ENCODE results near the gene AGAP9.
"Not testable (repeated sequence)": the region's sequence is repeated elsewhere in the genome, so short reads cannot be mapped to it uniquely, and the experiment has no call there.

The AGAP9 gene

DNA sequence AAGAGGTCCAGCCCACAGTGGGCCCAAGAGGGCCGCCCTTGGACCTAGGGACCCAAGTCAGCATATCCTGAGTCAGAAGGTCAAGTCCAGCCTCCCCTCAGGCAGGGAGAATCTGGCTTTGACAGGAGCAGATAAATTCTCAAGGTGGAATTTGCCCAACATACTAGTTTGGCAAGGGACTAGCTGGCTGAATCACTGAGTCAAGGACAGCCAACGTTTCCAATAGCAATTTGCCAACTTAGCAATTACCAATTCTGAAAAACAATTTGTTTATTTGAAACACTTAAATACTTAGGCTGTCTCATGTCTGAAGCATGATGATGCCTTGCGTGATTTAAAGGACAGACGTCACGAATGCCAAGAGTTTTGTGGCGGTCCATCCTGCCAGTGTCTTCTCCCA lies 29.2 kb downstream of the AGAP9 start:
- not testable (repeated sequence) for DNase-seq (ENCODE audit: extremely low read depth, low read depth); H3K4me3 ChIP-seq (replicated peaks; ENCODE audit: low read depth, low read length)

DNA sequence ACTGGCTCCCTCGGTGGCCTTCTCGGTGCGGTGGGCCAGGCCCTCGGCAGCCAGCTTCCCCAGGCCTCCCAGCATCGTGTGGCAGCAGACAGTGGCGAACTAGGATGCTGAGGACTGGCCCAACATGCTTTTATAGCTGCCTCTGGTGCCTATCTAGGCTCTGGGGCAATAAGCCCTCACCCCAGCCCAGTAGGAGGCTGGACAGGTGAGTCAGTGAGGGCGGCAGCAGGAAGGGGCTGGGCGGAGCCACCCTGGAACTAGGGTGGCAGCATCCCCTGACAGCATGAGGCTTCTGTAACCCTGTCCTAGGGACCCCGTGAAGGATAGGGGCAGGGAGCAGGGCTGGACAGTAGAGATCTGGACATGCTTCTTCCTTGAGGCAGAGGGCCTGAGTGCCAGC lies 31.8 kb downstream of the AGAP9 start, which contains the start of gene FAM25G:
Gene FAM25G (minus strand): TSS at position 101 of the 400 bp plus-strand sequence. CDS start 26 bp downstream, at position 75.
- H3K4me3 ChIP-seq (replicated peaks; ENCODE audit: low read depth, low read length); DNase-seq (ENCODE audit: extremely low read depth, low read depth): not testable (repeated sequence)

DNA sequence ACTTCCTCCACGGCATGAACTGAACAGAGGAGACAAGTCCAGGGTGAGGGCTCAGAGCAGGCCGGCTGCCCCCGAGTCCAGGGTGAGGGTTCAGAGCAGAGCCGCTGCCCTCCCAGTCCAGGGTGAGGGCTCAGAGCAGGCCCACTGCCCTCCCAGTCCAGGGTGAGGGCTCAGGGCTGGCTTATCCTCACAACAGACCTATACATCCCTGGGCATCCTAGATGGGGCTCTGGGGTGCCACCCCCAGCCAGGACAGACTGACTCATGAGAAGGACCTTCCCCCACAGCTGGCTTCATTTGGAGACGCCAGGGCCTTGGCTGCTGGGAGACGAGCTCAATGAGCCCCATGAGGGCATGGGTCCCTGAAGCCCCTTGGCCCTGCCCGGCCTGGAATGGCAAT lies 33.8 kb downstream of the AGAP9 start:
- H3K4me3 ChIP-seq (replicated peaks; ENCODE audit: low read depth, low read length); DNase-seq (ENCODE audit: extremely low read depth, low read depth): not testable (repeated sequence)

DNA sequence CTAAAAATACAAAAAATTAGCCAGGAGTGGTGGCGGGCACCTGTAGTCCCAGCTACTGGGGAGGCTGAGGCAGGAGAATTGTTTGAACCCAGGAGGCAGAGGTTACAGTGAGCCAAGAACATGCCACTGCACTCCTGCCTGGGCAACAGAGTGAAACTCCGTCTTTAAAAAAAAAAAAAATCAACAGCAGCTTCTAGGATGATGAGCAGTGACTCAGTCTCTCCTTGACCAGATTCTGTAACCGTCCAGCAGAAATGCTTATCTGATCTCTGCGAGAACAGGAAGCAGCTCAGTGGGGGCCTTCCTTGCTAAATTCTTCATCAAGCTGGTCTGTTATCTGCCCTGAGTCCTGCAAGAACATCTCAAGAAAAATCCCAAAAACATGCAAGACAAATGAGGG lies 37.5 kb downstream of the AGAP9 start:
- not testable (repeated sequence) for H3K4me3 ChIP-seq (replicated peaks; ENCODE audit: low read depth, low read length)
- peak; percentile 0 for DNase-seq (ENCODE audit: extremely low read depth, low read depth)

DNA sequence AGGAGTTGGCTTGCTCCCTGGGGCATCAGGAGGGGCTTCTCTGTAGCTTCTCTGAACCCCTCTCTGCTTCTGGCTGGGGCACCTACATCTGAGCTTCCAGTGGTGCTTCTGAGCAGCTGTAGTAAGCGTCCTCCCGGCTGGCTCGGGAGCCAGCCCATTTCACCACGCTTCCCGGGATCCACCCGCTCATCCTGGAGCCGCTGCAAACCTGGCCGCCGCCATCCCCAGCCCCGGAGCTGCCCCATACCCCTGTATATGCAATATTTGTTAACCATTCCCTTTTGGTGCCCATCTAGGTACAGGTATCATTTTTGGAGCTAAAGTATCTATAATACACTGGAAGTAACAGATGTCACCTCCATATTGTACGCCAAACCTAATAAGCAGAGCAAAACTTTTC lies 38.7 kb downstream of the AGAP9 start:
- not testable (repeated sequence) for DNase-seq (ENCODE audit: extremely low read depth, low read depth)

DNA sequence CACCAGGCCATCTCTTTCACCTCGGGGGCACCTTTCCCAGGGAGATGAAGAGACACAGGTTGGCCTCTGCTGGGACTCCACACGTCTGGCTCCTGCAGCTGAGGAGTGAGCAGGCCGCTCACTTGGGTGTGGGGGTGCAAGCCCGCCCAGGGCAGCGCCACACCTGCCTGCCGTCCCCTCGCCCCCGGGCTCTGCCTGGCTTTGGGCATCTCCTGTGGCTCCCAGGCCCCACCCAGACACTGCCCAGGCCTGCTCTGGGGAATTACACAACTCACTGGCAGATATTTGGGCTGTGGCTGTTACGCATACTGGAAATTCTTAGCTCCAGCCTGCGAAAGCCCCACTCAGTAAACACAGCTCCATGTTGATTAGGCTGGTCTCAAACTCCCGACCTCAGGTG lies 39.5 kb downstream of the AGAP9 start, which contains the start of gene ANXA8:
Gene ANXA8 (minus strand): TSS at position 193 of the 400 bp plus-strand sequence. CDS start 182 bp downstream, at position 11.
- H3K4me3 ChIP-seq (replicated peaks; ENCODE audit: low read depth, low read length); DNase-seq (ENCODE audit: extremely low read depth, low read depth): not testable (repeated sequence)

More for the DNA sequence above, 38.7 kb downstream of the AGAP9 start:
- not testable (repeated sequence) for H3K4me3 ChIP-seq (replicated peaks; ENCODE audit: low read depth, low read length)

DNA sequence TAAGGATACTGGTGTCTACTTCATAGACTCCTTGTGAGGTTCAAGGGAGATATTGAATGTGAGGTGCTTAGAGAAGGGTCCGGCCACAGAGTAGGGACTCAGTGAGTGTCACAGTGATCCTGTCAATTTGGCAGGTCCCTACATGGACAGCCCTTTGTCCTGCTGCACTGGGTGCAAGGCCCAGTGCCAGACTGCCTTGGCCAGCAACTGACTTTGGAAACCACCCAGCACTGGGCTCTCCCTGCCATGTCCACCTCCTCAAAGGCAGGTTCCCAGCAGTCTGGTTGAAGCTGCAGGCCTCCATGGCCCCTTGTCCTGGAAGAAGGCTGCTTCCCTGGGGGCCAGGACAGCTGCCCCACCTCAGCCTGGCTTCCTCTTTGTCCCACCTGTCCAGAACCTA lies 41.1 kb downstream of the AGAP9 start:
- DNase-seq (ENCODE audit: extremely low read depth, low read depth); H3K4me3 ChIP-seq (replicated peaks; ENCODE audit: low read depth, low read length): not testable (repeated sequence)

DNA sequence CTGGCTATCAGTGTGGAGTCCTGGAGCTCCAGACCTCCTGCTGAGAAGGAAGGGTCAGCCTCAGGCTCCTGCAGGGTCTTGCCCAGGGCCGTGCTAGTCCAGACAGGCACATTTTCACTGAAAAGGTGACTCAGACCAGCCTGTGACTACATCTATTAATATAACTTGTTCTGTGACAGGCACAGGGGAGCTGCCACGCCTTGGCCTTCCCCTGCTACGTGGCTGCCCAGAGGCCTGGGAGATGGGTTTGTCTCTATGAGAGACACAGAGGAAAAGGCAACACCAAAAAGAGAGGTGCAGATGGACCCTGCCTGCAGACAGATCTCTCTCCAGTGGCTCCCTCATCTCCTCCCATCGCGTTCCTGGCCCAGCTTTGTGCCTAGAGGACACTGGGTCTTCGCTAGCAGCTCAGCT lies 41.7 kb downstream of the AGAP9 start:
- DNase-seq (ENCODE audit: extremely low read depth, low read depth); H3K4me3 ChIP-seq (replicated peaks; ENCODE audit: low read depth, low read length): not testable (repeated sequence)

DNA sequence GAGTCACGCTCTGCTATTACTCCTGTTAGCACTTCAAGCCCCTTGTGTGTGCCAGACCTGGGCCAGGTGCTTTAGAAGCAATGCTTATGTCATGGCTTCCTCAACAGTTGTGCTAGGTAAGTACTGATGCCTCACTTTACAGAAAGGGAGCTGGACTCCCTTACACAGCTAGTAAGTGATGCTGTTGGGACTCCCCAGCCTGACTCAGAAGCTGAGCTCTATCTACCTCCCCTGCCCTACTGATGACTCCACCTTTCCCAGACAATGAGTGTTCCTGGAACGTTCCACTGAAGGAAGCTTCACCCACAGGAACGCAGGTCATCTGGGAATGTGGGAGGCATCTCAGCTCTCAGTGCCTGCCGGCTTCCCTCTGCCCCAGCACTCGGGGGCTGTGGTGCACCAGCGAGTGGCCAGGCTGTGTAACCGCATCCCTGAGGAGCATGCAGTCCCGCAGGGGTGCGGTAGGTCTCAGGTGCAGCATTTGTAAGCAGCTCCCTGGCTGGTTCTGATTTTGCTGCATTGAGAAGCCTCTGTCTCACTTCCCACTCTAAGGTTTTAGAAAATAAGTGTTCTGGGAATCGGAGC lies 42.2 kb downstream of the AGAP9 start:
- not testable (repeated sequence) for DNase-seq (ENCODE audit: extremely low read depth, low read depth); H3K4me3 ChIP-seq (replicated peaks; ENCODE audit: low read depth, low read length)

DNA sequence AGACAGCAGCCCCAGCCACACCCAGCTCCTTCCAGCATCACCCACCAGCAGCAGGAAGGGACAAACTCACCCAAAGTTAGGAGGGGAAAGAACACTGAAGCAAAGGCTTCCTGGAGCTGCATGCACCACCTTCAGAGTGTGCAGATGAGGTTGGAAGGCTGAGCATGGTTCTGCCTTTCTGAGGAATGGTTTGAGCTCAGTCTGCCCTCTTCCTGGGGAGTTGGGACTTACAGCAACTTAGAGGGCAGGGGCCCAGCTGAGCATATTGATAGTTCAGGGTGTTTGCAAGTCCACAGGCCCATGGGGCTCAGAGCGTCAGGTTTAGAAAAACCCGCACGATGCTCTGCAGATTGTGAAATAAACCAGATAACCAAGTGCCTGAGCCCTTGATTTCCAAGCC lies 43.3 kb downstream of the AGAP9 start:
- H3K4me3 ChIP-seq (replicated peaks; ENCODE audit: low read depth, low read length); DNase-seq (ENCODE audit: extremely low read depth, low read depth): not testable (repeated sequence)

DNA sequence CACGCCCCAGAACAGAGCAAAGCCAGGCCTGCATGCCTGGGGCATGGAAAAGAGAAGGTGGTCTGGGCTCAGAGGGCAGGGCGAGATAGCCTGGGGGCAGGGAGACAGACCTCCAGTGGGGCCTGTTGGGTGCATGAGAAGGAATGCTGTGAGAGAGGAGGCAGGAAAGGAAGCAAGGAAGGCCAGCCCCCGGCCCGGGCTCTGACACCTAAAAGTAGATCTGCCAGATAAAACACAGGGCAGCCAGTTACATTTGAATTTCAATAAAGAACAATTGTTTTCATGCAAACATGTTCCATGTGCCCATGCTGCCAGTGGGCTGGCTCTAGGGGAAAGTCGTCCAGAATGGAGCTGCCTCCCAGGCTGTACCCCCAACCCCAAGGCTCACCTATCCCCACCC lies 45.3 kb downstream of the AGAP9 start:
- not testable (repeated sequence) for DNase-seq (ENCODE audit: extremely low read depth, low read depth); H3K4me3 ChIP-seq (replicated peaks; ENCODE audit: low read depth, low read length)

DNA sequence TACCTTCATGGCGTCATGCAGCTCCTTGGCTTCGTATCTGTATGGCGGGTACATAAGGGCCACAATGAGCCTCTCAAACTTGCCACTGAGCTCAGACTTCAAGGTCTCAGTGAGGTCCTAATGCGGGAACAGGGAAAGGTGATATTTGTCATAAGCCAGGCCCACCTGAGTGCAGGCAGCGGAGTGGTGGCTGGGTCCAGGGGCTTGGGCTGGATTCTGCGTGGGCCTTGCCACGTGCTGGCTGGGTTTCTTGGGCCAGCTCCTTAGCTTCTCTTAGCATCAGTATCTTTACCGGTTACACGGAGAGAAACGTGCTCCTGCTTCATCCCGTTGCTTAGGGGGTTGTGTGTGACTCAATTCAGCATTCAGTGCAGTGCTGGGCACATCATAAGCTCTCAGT lies 46.4 kb downstream of the AGAP9 start:
- DNase-seq (ENCODE audit: extremely low read depth, low read depth), result not testable (repeated sequence)

DNA sequence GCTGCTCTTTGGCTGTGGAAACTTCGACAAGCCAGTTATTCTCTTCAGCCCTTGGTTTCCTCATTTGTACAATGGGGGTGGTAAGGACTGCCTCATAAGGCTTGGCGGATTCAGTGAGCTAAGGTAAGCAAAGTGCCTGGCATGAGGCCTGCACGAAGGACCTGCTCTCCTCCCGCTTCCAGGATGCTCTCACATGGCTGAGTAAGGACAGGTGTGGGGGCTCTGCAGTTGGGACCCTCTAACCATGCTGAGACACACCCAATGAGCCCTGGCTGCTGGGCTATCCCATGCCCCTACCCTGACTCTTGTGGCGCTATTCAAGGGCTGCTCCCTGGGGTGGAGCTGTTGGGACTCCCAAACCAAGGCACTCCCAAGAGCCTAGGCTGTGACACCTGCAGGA lies 48.3 kb downstream of the AGAP9 start:
- not testable (repeated sequence) for DNase-seq (ENCODE audit: extremely low read depth, low read depth); H3K4me3 ChIP-seq (replicated peaks; ENCODE audit: low read depth, low read length)

More for the DNA sequence above, 46.4 kb downstream of the AGAP9 start:
- H3K4me3 ChIP-seq (replicated peaks; ENCODE audit: low read depth, low read length), result not testable (repeated sequence)

DNA sequence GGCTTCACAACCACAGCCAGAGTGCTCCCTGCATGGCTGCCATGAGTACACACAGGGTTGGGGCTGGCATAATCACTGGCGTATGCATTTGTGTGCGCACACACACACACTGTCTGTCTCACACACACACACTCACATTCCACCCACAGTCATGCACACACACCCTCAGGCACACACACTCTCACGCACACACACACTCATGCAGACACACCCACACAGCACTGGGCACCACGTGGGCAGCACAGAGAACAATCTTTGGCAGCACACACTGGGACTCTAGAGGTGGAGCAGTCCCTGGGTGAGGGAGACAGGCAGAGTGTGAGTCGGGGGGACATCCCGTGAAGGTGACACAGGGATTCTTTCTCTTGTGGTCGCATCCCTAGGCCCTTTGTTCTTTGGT lies 49.9 kb downstream of the AGAP9 start:
- not testable (repeated sequence) for DNase-seq (ENCODE audit: extremely low read depth, low read depth); H3K4me3 ChIP-seq (replicated peaks; ENCODE audit: low read depth, low read length)

DNA sequence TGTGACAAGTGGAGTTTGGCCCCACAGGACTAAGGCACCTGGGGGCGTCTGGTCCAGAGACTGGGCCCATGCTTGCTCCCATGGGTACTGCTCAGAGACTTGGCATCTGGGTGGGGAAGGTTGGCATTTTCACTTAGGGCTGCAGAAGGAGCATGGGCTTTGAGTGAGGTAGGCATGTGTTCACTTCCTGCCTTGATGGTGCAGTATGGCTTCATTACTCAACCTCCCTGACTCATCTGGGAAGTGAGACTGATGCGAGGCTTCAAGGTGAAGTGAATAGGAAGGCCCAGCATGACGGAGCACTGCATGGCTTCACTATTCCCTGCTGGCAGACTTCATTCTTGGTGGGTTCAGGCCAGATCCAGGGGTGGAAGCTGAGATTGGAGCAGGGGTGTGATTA lies 50.8 kb downstream of the AGAP9 start:
- DNase-seq (ENCODE audit: extremely low read depth, low read depth), result not testable (repeated sequence)

DNA sequence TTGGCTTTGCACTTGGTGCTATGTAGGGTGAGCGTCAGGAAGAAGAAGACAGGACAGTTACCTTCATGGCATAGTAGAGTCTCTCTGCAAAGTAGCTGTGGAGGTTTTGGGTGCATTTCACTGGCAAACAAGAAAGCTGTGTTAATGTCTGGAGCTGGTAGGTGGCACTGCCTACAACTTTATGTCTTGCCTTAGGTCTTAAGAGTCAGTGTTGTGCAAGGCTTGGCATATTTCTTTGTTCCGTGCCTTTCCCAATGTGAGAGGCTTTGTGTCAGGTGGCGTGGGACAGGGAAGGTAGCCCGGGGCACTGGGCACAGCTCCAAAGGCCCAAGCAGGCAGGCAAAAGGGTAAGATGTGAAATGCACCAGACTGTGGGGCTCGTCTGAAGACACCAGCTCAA lies 51.4 kb downstream of the AGAP9 start:
- not testable (repeated sequence) for DNase-seq (ENCODE audit: extremely low read depth, low read depth); H3K4me3 ChIP-seq (replicated peaks; ENCODE audit: low read depth, low read length)

More for the DNA sequence above, 50.8 kb downstream of the AGAP9 start:
- H3K4me3 ChIP-seq (replicated peaks; ENCODE audit: low read depth, low read length), result not testable (repeated sequence)

DNA sequence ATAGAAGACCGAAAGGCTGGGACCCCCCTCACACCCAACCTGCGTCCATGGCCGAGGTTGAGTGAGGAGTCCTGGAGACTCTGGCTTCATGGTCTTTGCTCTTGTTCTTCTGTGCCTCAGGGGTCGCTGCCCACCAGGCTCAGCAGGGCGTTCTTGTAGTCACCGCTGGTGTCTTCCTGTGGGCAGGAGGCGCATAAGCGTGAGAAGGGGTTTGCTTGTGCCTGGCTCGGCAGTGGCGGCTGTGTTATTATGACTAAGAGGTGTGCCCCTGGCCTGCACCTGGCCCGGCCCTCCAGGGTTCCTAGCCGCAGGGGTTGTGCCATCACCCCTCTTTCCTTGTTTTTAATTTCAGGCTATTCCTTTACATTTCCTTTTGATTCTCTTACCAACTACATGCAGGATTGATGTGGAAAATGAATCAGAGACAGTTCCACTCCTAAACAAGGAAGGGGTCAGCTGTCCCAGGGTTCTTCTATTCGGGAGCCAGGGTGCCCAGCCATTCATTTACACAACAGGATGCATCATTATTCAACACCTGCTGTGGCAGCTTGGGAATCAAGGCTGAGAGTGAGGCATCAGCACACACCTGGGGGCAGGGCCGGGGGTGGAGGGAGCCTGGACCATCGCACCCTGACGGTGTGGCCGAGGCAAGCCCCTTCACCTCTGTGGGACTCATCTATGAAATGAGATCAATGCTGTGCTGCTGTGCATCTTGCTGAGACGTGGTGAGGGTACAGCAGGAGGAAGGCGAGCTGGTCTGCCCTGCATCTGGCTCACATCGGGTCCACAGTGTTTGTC lies 54.5 kb downstream of the AGAP9 start:
- not testable (repeated sequence) for H3K4me3 ChIP-seq (replicated peaks; ENCODE audit: low read depth, low read length); DNase-seq (ENCODE audit: extremely low read depth, low read depth)

DNA sequence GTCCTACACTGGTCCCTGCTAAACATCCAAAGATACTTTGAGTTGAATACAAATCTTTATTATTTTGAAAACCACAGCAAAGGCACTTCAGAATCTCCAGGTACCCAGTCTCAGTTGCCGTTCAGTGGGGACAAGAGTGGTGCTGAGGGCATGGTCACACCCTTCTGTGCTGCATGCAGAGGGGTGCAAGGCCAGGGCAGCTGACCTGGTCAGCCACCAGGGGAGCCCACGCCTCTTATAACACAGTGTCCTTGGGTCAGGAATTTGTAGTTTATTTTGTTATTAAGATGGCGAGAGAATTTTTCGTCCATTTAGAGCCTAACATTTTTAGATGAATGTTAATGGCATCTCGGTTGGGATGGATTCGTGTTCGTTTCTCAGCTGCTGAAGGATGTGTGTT lies 55.5 kb downstream of the AGAP9 start:
- DNase-seq (ENCODE audit: extremely low read depth, low read depth); H3K4me3 ChIP-seq (replicated peaks; ENCODE audit: low read depth, low read length): not testable (repeated sequence)

DNA sequence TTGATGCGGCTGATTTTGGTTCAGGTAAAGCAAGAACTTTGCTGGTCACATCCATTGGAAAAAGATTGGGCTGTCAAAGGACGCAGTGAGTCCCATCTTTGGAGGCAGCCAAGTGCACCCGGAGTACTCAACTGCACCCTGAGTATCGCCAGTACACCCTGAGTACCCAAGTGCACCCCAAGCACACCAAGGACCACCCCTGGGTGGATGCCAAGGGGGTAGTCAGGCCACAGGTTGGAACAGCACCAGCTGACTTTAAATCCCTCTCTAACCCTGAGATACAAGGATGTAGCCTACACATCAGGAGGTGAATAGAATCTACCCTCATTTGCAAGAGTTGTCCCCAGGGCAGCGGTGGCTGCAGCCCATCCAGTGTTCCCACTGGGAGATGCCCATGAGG lies 56.0 kb downstream of the AGAP9 start:
- not testable (repeated sequence) for H3K4me3 ChIP-seq (replicated peaks; ENCODE audit: low read depth, low read length); DNase-seq (ENCODE audit: extremely low read depth, low read depth)

Data from HFF-Myc (cell line).